ENCODE results near the gene FAM193B.

FAM193B gene

GRCh38 chr5:177530638-177531037 is 23.7 kb downstream of the FAM193B start:
- no peak for TF ChIP-seq CTCF (IDR thresholded peaks at IDR 0.05)
- H3K9me3 ChIP-seq, result no peaks in the 10 kb centered on the region
- intact Hi-C loops (cut with DNase I; ENCODE audit: low total_unique reads), result no loop called here
- H3K4me3 ChIP-seq, result no peak overlapping the region
- DNase-seq, result no peak
- H3K4me1 ChIP-seq, result peaks cover 0 to 18% (median 5%) of the 10 kb centered on the region in 4 donors
- H3K36me3 ChIP-seq, result peaks cover 45 to 86% (median 83%) of the 10 kb centered on the region in 3 donors
- H3K27me3 ChIP-seq, result no peaks in the 10 kb centered on the region
- no peak overlapping the region for H3K27ac ChIP-seq

- DNase-seq, result no peak
- H3K36me3 ChIP-seq, result peaks cover 56 to 94% (median 87%) of the 10 kb centered on the region in 3 donors
- intact Hi-C loops (cut with DNase I; ENCODE audit: low total_unique reads), result no loop called here
- H3K4me1 ChIP-seq, result peaks cover 0 to 7% (median 1%) of the 10 kb centered on the region in 4 donors
- no peak for TF ChIP-seq CTCF (IDR thresholded peaks at IDR 0.05)
- no peaks in the 10 kb centered on the region for H3K9me3 ChIP-seq
- H3K27me3 ChIP-seq, result no peaks in the 10 kb centered on the region
- no peak overlapping the region for H3K4me3 ChIP-seq
- no peak overlapping the region for H3K27ac ChIP-seq
Observed at GRCh38 chr5:177529247-177530203, 24.8 kb downstream of the FAM193B start.

GRCh38 chr5:177528631-177529030 is 25.7 kb downstream of the FAM193B start:
- Histone ChIP-seq H3K27me3 (no peaks in the 10 kb centered on the region), H3K9me3 (no peaks in the 10 kb centered on the region), H3K4me3 (no peak overlapping the region), H3K27ac (no peak overlapping the region), H3K4me1 (no peaks in the 10 kb centered on the region), H3K36me3 (peaks cover 65 to 99% (median 91%) of the 10 kb centered on the region in 3 donors)
- no peak for TF ChIP-seq CTCF (IDR thresholded peaks at IDR 0.05)
- intact Hi-C loops (cut with DNase I; ENCODE audit: low total_unique reads), result no loop called here
- DNase-seq, result no peak

GRCh38 chr5:177527595-177527994 is 26.8 kb downstream of the FAM193B start:
- no peak for TF ChIP-seq CTCF (IDR thresholded peaks at IDR 0.05)
- DNase-seq, result no peak
- no peaks in the 10 kb centered on the region for H3K9me3 ChIP-seq
- no peaks in the 10 kb centered on the region for H3K4me1 ChIP-seq
- peaks cover 66 to 100% (median 90%) of the 10 kb centered on the region in 3 donors for H3K36me3 ChIP-seq
- H3K27me3 ChIP-seq, result no peaks in the 10 kb centered on the region
- no peak overlapping the region for H3K4me3 ChIP-seq
- intact Hi-C loops (cut with DNase I; ENCODE audit: low total_unique reads), result no loop called here
- no peak overlapping the region for H3K27ac ChIP-seq

- Histone ChIP-seq H3K36me3 (peaks cover 60 to 100% (median 86%) of the 10 kb centered on the region in 3 donors), H3K27ac (no peak overlapping the region), H3K9me3 (no peaks in the 10 kb centered on the region), H3K4me1 (no peaks in the 10 kb centered on the region), H3K4me3 (no peak overlapping the region), H3K27me3 (no peaks in the 10 kb centered on the region)
- no peak for TF ChIP-seq CTCF (IDR thresholded peaks at IDR 0.05)
- DNase-seq, result no peak
- intact Hi-C loops (cut with DNase I; ENCODE audit: low total_unique reads), result no loop called here
Observed at GRCh38 chr5:177526791-177527190, 27.6 kb downstream of the FAM193B start.
